Activated CD4-positive, alpha-beta T cell treated with anti-CD3 and anti-CD28 coated beads, Interleukin-2, amount 50 U/mL, for 1 hour (primary cell): Measurements from ENCODE around the gene PDXK.

ENCODE experiments used
- DNase-seq: peaks from one replicate; pipeline ENCODE4 v3.0.0-alpha.2; 2020

Gene PDXK

GRCh38 chr21:43808832-43809251, 89.9 kb downstream of the PDXK start:
- DNase-seq: no peak

GRCh38 chr21:43809346-43809799, 90.4 kb downstream of the PDXK start:
- no peak for DNase-seq

- no peak for DNase-seq
Observed at GRCh38 chr21:43809853-43810504, 91.0 kb downstream of the PDXK start.

- DNase-seq: peak; percentile 90
Observed at GRCh38 chr21:43810505-43811261, 91.8 kb downstream of the PDXK start.

- DNase-seq: no peak
Observed at GRCh38 chr21:43811262-43812105, 92.6 kb downstream of the PDXK start.
